ENCODE results near the gene MRFAP1L1.
A peak's percentile ranks its signal among the peaks of the same experiment; 100 is the strongest.
"Not testable (repeated sequence)": the region's sequence is repeated elsewhere in the genome, so short reads cannot be mapped to it uniquely, and the experiment has no call there.

MRFAP1L1 gene

DNA sequence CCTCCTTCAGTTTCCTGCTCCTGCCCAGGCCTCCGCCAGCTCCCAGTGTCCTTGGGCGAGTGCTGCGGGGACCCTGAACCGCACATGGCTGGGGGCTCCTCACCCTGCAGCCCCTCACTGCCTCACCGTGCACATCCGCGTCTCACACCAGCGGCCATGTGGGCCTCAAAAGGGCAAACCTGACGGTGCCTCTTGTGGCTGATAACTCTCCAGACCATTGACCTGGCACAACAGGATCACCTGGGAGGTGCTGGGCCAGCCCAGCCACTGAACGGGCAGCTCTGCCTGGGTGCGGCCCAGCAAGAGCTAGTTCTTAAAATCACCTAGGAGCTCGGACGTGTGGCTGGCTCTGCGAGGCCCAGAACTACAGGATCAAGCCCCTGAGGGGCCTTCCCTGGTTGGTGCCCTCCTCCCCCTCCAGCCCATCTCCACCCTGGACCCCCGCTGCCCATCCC, 20.1 kb downstream of the MRFAP1L1 start:
- DNase-seq (ENCODE audit: low read depth in 1 of 2, low spot score in 1 of 2): no peak

DNA sequence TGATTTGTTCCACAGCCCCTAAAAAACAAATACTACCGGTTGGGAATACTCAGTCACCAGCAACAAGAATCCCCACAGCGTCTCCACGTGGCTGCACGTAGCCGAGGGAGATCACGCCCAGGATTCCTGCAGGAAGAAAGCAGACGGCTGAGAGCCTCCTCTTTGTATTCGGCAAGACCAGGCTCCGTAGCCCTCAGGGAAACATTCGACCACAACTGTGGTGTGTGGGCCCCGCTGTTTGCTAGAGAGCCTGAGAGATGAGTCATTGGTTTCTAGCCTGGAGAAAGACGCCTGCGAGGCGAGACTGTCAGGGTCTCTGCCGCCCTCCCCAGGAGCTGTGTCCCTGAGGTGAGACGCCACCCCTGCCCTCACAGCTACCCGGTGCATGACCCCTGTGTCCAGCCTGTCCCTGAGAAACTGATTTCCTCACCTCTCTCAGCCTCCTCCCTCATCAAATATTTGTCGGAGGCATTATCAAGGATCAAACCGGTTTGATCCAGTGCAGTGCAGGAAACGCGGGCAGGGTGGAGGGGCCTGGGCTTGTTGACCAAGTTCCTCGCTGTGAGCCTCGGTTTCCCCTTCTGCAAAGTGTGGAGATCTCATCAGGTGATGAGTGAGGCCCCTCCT, 20.7 kb downstream of the MRFAP1L1 start:
- peak; percentile 45 to 68 for DNase-seq (ENCODE audit: low read depth in 1 of 2, low spot score in 1 of 2)

DNA sequence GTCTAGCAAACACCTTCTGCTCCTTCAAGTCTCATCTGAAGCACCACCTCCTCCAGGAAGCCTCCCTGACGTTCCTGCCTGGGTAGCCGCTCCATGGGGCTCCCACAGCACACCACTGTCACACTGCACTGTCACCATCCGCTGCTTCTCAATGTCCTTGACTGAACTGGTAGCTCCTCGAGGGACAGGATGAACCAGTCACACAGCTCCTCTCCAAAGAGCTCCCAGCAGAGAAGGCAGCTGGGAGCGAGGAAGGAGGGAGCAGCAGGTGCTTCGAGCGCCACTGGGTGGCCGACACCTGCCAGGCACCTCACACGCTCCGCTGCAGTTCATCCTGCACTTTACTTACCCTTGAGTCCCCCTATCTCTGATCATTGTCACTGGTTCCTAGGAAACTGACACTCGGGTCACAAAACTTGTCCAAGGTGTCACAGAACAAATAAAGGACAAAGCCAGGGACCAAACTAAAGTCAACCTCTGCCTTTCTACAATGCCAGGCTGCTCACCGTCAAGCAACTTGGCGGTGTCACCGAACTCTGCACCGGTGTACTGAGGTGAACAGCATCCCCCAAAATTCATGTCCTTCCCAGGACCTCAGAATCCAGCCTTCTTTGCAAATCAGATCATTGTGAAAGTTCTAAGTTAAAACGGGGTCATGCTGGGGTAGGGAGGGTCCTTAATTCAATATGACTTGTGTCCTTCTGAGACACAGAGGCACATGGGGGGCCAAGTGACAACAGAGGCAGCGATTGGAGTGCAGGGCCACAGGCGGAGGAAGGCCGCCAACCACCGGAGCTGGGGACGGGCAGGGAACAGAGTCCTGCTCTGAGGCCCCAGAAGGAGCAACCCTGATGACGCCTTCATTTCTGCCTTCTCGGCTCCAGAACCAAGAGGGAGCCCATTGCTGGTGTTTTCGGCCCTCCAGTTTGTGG, 21.5 kb downstream of the MRFAP1L1 start:
- DNase-seq (ENCODE audit: low read depth in 1 of 2, low spot score in 1 of 2): no peak

DNA sequence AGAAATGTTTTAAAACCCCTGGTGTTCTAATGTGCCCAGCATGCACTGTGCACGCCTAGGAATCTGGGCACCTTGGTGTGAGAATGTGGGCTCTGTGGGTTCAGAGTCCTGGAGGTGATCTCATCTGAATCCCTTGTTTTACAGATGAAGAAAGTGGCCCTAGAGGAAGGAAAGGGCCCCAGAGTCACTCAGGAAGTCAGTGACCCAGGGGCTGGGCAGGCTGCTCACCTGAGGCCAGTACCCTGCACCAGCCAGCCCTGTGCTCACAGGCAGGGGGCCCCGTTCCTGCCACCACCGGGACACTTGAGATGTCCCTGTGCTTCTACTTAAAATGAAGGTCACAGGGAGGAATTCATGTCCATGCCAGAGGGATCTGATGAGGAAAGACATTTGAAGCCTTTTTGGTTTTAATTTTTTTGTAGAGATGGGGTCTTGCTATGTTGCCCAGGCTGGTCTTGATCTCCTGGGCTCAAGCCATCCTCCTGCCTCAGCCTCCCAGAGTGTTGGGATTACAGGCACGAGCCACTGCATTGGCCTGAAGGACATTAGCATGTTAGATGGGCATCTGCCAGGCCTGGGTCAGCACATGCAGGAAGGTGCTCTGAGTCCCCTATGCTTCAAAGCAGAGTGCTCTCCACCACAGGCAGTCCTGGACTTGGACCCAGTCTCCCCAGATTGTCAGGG, 23.4 kb downstream of the MRFAP1L1 start:
- no peak for DNase-seq (ENCODE audit: low read depth in 1 of 2, low spot score in 1 of 2)

DNA sequence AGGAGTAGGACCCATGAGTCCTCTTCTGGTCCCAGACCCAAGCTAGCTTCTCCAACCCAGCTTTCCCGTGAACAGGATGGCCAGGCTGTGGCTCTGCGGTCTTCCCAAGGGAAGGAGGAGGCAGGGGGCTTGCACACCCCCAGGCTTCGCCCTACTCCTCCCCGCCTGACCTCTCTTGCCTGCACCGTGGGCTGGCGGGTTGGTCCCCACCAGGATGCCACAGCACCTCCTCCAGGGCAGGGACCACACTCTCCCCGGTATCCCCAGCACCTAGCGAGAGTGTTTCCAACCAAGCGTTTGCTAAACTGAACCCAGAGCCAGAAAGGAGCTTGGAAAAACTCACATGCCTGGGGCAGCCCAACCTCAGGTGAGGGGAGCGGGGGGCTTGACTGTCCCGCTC, 25.0 kb downstream of the MRFAP1L1 start:
- no peak for DNase-seq (ENCODE audit: low read depth in 1 of 2, low spot score in 1 of 2)

DNA sequence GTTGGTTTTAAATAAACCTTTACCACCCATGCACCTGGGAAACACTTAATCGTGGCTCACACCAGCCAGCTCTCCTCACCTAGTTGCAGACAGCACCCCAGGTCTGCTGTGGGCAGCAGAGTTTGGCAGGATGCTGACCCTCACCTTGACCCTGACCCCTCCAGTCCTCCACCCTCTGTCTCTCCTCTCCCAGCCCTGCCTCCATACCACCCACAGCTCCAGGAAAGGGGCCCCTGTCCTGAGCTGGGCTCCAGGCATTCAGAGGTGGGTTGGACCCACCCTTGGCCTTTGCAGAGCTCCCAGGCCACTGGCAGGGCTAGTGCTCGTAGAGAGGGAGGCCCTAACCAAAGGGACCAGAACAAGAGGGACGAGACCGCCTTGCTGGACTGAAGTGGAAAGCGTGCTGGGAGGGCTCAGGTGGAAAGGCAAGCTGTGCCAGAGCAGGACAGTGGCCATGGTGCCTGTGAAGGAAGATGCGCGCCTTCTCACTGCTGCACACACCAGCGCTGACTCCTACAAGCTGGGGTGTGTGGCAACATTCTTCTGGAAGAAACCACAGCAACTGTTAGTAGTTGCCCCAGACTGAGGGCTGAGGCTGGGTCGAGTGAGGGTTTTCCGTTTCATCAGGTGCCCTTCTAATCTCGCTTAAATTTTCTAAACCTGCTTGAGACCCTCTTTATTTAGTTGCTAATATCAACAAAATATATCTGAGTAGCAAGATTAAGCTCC, 26.6 kb downstream of the MRFAP1L1 start:
- DNase-seq (ENCODE audit: low read depth in 1 of 2, low spot score in 1 of 2): no peak

DNA sequence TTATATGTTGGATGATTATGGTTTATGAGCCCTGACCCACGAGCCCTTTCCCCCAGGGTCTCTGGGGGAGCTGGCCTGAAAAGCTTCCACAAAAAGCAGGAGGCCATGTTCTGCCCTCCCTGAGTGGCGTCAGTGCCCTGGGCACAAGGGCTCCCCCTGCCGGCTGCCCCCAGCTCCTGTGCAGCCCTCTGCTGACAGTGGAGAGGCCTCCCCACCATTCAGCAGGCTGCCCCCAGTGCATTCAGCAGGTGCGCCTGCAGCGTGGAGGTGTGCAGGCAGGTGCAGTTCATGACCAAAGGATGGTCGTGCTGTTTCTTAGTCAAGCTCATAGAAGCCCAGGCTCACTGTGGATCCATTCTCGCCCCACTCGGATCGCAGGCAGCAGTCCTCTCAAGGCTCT, 28.5 kb downstream of the MRFAP1L1 start:
- no peak for DNase-seq (ENCODE audit: low read depth in 1 of 2, low spot score in 1 of 2)

DNA sequence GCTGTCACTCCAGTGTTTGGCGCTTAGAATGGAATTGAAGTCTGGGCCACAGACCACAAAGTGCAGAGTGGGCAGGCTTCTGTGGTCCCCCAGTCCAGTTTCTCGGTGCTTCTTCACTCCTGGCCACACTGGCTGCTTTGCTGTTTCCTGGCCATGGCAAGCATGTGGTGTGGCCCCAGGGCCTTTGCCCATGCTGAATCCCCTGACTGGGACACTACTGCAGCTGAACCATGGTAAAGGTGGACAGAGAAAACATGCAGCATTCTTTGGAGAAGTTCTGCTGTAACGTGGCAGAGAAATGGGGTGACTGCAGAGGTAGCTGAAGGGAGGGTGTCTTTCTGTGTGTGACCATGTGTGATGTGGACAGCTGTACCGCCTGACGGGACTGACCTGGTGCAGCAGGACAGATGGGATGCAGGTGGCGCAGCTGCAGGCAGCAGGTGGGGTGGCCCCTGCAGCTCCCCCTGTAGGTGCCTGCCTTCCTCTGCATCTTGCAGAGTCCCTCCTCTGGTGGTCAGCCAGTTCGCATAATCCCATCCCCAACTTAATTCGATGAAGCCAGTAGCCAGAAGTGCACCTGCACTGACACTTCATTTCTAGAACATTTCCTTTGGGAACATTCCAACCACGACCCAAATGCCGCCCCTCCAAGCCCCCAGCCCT, 29.2 kb downstream of the MRFAP1L1 start:
- no peak for DNase-seq (ENCODE audit: low read depth in 1 of 2, low spot score in 1 of 2)

DNA sequence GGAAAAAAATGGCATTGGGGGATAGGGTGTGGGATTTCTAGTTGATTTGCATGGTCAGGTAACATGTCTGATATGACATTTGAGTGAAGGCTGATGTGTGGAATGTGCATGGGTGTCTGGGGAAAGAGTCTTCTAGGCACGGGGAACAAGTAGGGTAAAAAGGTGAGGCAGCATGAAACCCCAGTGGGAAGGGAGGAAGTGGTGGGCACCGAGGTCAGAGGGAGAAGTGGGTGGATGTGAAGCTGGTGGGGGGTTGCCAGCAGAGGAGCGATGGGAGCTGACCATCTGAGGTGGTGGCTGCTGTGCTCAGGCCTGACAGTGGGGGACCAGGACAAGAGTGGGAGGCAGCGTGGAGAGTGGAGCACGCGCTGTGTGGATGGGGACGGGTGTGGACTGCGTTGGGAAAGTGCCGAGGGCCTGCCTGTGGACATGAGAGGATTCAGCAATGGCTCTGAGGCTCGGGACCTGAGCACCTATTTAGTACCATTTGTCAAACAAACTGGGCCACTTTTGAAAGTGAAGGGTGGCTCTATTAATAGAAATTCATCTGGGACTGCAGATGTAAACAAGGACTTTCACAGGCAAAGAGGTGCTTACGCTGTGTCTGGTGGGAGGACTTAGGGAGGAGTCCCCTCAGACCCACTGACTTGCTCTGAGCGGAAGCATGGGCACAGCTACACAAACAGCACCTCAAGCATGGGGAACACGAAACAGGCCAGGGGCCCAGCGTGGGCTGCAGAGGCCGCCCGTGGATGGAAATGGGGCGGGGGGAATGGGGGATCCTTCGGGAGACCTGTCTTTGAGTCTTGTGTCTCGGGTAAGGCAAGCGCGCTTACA, 32.7 kb downstream of the MRFAP1L1 start:
- no peak for DNase-seq (ENCODE audit: low read depth in 1 of 2, low spot score in 1 of 2)

DNA sequence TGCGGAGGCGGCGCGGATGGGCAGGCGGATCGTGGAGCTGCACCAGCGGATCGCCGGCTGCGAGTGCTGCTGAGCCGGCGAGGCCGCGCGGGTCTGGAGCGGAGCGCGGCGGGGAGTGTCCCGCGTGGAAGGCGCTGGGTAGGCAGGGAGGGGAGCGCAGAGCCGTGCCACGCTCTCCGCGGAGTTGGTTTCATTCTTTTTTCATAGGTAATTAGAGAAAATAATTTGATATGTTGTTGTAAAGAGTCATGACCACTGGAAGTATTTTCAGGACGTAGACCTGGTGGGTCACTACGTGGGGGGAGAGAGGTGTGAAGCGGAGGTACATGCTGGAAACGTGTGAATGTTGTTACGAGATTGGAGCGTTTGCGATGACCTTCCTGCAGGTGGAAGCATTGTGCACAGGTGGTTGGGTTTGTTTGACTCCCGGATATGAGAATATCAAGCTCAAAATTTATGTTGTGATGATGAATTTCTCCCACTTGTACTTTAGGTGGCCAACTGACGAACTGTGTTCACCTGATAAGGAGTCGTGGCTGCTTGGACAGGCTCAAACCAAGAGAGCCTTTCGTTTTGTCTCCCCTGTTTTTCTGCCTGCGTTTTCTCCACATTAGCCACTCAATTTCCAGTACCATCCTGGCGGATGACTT, 35.0 kb downstream of the MRFAP1L1 start:
- peak; percentile 32 to 50 for DNase-seq (ENCODE audit: low read depth in 1 of 2, low spot score in 1 of 2)

DNA sequence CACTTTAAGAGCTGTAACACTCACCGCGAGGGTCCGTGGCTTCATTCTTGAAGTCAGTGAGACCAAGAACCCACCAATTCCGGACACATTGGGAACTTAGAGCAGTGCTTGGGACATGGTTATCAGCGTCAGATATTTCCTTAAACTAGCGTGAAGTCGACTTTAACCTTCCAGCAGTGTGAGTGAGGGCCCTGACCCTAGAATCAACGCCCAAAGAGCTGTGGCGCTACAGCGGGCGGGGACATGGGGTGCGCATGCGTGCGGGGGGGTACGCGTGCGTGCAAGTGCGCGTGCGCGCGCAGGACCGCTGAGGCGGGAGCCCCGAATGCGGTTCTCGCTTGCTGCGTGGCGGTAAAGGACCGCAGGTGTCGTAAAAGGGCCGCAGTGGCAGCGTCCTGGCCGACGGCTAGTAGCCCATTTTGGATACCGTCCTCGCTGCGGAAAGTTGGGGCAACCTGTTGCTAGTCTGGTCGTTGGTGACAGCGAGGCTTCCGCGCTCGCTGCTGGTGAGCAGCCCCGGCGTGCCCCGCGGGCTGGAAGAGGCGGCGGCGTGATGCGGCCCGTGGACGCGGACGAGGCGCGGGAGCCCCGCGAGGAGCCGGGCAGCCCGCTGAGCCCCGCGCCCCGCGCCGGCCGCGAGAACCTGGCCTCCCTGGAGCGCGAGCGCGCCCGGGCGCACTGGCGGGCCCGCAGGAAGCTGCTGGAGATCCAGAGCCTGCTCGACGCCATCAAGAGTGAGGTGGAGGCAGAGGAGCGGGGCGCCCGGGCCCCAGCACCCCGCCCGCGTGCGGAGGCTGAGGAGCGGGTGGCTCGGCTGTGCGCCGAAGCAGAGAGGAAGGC, 35.8 kb downstream of the MRFAP1L1 start:
- peak; percentile 83 to 93 for DNase-seq (ENCODE audit: low read depth in 1 of 2, low spot score in 1 of 2)

DNA sequence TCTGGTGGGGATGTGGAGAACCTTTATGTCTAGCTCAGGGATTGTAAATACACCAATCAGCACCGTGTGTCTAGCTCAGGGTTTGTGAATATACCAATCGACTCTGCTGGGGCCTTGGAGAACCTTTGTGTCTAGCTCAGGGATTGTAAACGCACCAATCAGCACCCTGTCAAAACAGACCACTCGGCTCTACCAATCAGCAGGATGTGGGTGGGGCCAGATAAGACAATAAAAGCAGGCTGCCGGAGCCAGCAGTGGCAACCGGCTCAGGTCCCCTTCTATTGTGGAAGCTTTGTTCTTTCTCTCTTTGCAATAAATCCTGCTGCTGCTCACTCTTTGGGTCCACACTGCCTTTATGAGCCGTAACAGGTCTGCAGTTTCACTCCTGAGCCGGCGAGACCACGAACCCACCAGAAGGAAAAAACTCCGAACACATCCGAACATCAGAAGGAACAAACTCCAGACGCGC, 36.4 kb downstream of the MRFAP1L1 start:
- peak in 1 of 2 donors; percentile 17 for DNase-seq (ENCODE audit: low read depth in 1 of 2, low spot score in 1 of 2)

DNA sequence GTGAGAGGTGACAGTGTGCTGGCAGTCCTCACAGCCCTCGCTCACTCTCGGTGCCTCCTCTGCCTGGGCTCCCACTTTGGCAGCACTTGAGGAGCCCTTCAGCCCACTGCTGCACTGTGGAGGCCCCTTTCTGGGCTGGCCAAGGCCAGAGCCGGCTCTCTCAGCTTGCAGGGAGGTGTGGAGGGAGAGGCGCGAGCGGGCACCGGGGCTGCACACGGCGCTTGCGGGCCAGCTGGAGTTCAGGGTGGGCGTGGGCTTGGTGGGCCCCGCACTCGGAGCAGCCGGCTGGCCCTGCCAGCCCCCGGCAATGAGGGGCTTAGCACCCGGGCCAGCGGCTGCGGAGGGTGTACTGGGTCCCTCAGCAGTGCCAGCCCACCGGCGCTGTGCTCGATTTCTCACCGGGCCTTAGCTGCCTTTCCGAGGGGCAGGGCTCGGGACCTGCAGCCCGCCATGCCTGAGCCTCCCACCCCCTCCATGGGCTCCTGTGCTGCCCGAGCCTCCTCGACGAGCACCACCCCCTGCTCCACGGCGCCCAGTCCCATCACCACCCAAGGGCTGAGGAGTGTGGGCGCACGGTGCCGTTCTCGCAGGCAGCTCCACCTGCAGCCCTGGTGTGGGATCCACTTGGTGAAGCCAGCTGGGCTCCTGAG, 37.0 kb downstream of the MRFAP1L1 start:
- not testable (repeated sequence) for DNase-seq (ENCODE audit: low read depth in 1 of 2, low spot score in 1 of 2)

DNA sequence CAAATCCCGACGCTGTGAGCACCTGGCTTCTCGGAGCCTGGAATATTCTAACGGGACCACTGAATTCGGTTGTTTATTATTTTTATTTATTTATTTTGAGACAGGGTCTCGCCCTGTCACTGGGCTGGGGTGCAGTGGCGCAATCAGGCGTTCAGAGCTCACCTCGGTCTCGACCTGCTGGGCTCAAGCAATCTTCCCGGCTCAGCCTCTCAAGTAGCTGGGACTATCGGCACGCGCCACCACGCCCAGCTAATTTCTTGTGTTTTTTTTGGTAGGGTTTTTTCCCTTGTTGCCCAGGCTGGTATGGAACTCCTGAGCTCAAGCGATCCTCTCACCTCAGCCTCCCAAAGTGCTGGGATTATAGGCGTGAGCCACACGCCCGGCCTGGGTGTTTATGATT, 37.5 kb downstream of the MRFAP1L1 start:
- no peak for DNase-seq (ENCODE audit: low read depth in 1 of 2, low spot score in 1 of 2)

DNA sequence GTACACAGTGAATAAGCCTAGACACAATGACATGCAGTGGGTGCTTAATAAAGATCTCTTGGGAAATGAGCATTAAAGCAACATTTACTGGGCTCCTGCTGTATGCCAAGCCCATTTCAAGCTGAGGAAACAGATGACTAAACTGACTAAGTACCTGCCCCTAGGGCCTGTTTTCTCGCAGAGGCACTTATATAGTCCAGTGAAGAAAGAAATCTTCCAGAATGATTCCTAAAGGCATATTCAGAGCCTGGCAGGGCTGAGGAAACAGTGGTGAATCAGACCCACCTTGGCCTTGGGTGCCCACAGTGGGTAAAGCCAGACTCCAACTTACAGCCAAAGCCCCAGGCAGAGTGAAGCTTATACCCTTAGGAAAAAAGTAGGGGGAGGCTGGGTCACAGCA, 38.0 kb downstream of the MRFAP1L1 start:
- no peak for DNase-seq (ENCODE audit: low read depth in 1 of 2, low spot score in 1 of 2)

DNA sequence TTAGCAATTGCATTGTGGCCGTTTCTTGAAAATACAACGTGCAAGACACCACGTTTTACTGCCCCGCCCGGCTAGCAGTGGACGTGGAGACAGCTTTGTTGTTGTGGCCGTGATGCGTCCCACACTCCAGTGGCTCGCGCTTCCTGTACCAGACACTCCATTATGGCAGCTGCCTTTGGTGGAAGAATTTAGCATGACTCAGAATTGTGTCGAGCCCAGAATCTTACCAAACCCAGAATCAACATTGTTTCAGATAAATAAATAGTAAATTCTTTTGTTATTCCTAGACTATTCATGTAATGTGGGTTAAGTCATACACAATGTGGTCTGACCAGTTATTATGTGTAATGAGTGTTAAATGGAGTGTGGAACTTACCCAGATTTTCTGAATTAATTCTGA, 41.3 kb downstream of the MRFAP1L1 start:
- DNase-seq (ENCODE audit: low read depth in 1 of 2, low spot score in 1 of 2): no peak

DNA sequence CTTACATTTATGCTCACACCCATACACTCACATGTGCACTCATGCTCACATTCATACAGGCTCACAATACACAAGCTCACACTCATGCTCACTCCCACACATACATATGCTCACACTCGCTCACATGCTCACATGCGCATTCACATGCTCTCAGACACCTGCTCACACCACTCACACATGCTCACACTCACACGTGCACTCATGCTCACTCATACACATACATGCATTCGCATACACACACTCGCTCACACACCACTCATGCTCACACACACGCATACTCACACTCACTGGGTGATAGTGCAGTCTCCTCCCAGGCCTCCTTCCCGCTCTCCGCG, 44.4 kb downstream of the MRFAP1L1 start:
- DNase-seq (ENCODE audit: low read depth in 1 of 2, low spot score in 1 of 2): no peak

All from activated CD4-positive, alpha-beta T cell treated with anti-CD3 and anti-CD28 coated beads, Interleukin-2, amount 50 U/mL, for 24 hours (primary cell).